Endodermal cell (in vitro differentiated cells): Measurements from ENCODE around the gene PLA2G3. TPM values are rescaled to one million over a fixed set of nuclear protein-coding genes. Genes with fewer than 3 reads are reported as not detected.
A peak's percentile ranks its signal among the peaks of the same experiment; 100 is the strongest.

Source experiments
- DNase-seq: peaks from one replicate; pipeline ENCODE4 v3.0.0-alpha.2; 2017
- H3K27ac ChIP-seq: 2 replicates; pipeline ENCODE4 v1.5.1; 2013; ENCODE audit warnings: mild to moderate bottlenecking, low read depth, low read length, moderate library complexity
- H3K27me3 ChIP-seq: 2 replicates; pipeline ENCODE4 v1.6.1; 2013; ENCODE audit warnings: mild to moderate bottlenecking, low read length, moderate library complexity; ENCODE audit not compliant: insufficient read depth, control insufficient read depth, poor library complexity, severe bottlenecking
- H3K36me3 ChIP-seq: 2 replicates; pipeline ENCODE4 v1.7.0; 2013; ENCODE audit warnings: mild to moderate bottlenecking, low read length, moderate library complexity; ENCODE audit not compliant: control insufficient read depth, insufficient read depth
- H3K4me1 ChIP-seq: one replicate; pipeline ENCODE4 v1.7.0; 2013; ENCODE audit warnings: low read length; ENCODE audit not compliant: control insufficient read depth, insufficient read depth
- H3K4me3 ChIP-seq: 2 replicates; pipeline ENCODE4 v1.5.1; 2013; ENCODE audit warnings: mild to moderate bottlenecking, low read length, moderate library complexity
- H3K9ac ChIP-seq: 2 replicates; pipeline ENCODE4 v1.6.1; 2013; ENCODE audit warnings: mild to moderate bottlenecking, low read length, moderate library complexity; ENCODE audit not compliant: poor library complexity, severe bottlenecking; ENCODE audit errors: extremely low read depth
- H3K9me3 ChIP-seq: 2 replicates; pipeline ENCODE4 v1.6.1; 2013; ENCODE audit warnings: mild to moderate bottlenecking, low read length, moderate library complexity; ENCODE audit not compliant: control insufficient read depth
- H3K27ac Mint-ChIP-seq: 2 replicates; pipeline ENCODE4 v1.8.0; 2020; ENCODE audit warnings: mixed read lengths
- H3K27me3 Mint-ChIP-seq: 2 replicates; pipeline ENCODE4 v1.8.0; 2021; ENCODE audit warnings: mild to moderate bottlenecking, mixed read lengths; ENCODE audit not compliant: insufficient read depth
- H3K36me3 Mint-ChIP-seq: 2 replicates; pipeline ENCODE4 v1.8.0; 2020; ENCODE audit warnings: low read depth, mixed read lengths
- H3K4me1 Mint-ChIP-seq: 2 replicates; pipeline ENCODE4 v1.8.0; 2020; ENCODE audit warnings: mixed read lengths
- H3K4me3 Mint-ChIP-seq: 2 replicates; pipeline ENCODE4 v1.8.0; 2020; ENCODE audit warnings: mild to moderate bottlenecking, moderate library complexity, mixed read lengths
- H3K9me3 Mint-ChIP-seq: 2 replicates; pipeline ENCODE4 v1.8.0; 2020; ENCODE audit warnings: mild to moderate bottlenecking, mixed read lengths
- WGBS, 2 experiments: methylation state at CpG; one replicate each; pipeline versions ENCODE4 v1.1.5 to v1.1.7; 2013; ENCODE audit warnings: missing lambda C conversion rate in 2 of 2, mixed read lengths in 1 of 2; ENCODE audit not compliant: insufficient coverage in 1 of 2, insufficient read length in 1 of 2; 5-methylcytosine and 5-hydroxymethylcytosine counted together
- total RNA-seq, 2 donors: library from RNA; stranded (reverse); fragmentation: NEBNext Ultra II Directional in 1 of 2; extraction: Animal tissue kit (Norgen Biotek cat#: 25700) in 1 of 2; gene quantifications; 2 replicates in 1 of 2; 3 replicates in 1 of 2; pipeline ENCODE4 v1.2.1, GENCODE V29; 2021
- TF ChIP-seq, protein P1 (sequence below): fragments of 200-600 bp; sonication (generic); conservative IDR thresholded peaks from 2 replicates; pipeline ENCODE4 v1.5.0; 2021; ENCODE audit warnings: antibody characterized with exemption, mild to moderate bottlenecking

The PLA2G3 gene
- total RNA-seq, 2 donors from 2014 or later: 4.1 to 4.6 TPM

DNA sequence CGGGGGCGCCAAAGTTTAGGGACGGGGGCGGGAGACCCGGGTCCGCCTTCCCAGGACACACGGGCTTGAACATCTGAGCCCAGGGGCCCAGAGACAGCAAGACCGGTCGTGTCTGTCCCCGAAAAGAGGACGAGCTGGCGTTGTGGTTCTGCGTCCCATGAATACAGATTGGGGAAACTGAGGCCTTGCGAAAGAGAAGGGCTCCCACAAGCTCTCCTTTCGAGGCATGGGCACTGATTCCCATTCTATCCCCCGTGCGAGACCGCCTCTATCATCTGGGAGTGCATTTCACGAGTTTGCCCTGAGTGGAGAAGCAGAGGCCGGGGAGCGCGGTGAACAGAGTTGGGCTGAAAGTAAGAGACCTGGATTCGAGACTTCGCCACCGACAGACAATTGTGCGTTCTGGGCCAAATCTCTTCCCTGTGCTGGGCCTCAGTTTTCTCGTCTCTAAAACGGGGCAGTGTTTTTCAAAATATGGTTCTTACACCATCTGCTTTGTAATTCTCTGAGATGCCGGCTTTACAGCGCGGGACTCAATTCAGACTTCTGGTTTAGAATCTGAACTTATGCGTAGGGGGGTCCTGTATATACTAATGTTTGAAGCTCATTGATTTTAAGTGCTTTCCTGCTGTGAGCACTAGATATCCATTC, 20.1 kb upstream of the PLA2G3 start:
- Mint-ChIP-seq H3K9me3 (no peaks in the 10 kb centered on the region), H3K4me1 (peaks cover 6% of the 10 kb centered on the region), H3K36me3 (peaks cover 12% of the 10 kb centered on the region), H3K27me3 (peaks cover 44% of the 10 kb centered on the region), H3K27ac (peak overlapping the region; percentile 95), H3K4me3 (peak overlapping the region; percentile 91)
- H3K9ac ChIP-seq: peak overlapping the region; percentile 56
- no peak overlapping the region for H3K27ac ChIP-seq
- H3K9me3 ChIP-seq: no peaks in the 10 kb centered on the region
- H3K36me3 ChIP-seq: peaks cover 3% of the 10 kb centered on the region
- TF ChIP-seq, protein P1, sequence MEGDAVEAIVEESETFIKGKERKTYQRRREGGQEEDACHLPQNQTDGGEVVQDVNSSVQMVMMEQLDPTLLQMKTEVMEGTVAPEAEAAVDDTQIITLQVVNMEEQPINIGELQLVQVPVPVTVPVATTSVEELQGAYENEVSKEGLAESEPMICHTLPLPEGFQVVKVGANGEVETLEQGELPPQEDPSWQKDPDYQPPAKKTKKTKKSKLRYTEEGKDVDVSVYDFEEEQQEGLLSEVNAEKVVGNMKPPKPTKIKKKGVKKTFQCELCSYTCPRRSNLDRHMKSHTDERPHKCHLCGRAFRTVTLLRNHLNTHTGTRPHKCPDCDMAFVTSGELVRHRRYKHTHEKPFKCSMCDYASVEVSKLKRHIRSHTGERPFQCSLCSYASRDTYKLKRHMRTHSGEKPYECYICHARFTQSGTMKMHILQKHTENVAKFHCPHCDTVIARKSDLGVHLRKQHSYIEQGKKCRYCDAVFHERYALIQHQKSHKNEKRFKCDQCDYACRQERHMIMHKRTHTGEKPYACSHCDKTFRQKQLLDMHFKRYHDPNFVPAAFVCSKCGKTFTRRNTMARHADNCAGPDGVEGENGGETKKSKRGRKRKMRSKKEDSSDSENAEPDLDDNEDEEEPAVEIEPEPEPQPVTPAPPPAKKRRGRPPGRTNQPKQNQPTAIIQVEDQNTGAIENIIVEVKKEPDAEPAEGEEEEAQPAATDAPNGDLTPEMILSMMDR: no peak
- peak overlapping the region; percentile 91 for H3K4me3 ChIP-seq
- peaks cover 43% of the 10 kb centered on the region for H3K27me3 ChIP-seq
- no peak for DNase-seq
- H3K4me1 ChIP-seq: no peaks in the 10 kb centered on the region
- 5 to 6% methylated on average over 19 to 32 of the region's 32 CpGs for WGBS, 2 experiments

GRCh38 chr22:31155422-31155821, 15.1 kb upstream of the PLA2G3 start:
- Histone ChIP-seq H3K27me3 (peaks cover 61% of the 10 kb centered on the region), H3K4me1 (no peaks in the 10 kb centered on the region), H3K9ac (no peak overlapping the region), H3K9me3 (no peaks in the 10 kb centered on the region), H3K27ac (no peak overlapping the region), H3K4me3 (no peak overlapping the region), H3K36me3 (no peaks in the 10 kb centered on the region)
- no peaks in the 10 kb centered on the region for H3K9me3 Mint-ChIP-seq
- H3K27me3 Mint-ChIP-seq: peaks cover 61% of the 10 kb centered on the region
- H3K36me3 Mint-ChIP-seq: no peaks in the 10 kb centered on the region
- TF ChIP-seq, protein P1: no peak
- no peak overlapping the region for H3K27ac Mint-ChIP-seq
- DNase-seq: no peak
- WGBS, 2 experiments: 0 to 60% methylated on average over 1 to 3 of the region's 3 CpGs
- no peak overlapping the region for H3K4me3 Mint-ChIP-seq
- H3K4me1 Mint-ChIP-seq: no peaks in the 10 kb centered on the region

DNA sequence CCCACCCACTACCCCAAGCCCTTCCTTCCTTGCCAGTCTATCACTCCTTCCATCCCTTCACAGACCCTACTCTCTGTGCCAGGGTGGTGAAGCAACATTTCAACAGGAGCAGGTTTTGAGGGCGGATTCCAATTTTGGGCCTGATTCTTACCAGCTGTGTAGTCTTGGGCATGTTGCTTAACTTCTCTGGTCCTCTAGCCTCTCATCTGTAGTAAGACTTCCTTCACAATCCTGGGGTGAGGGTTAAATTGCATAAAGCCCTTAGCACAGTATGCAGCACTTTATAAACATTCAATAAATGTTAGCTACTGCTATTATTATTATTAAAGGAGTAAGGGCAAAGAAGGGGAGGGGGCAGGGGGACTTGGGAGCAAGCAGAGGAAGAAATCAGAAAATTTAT, 14.7 kb upstream of the PLA2G3 start:
- H3K27me3 Mint-ChIP-seq: peaks cover 63% of the 10 kb centered on the region
- H3K9me3 Mint-ChIP-seq: no peaks in the 10 kb centered on the region

More for the DNA sequence above, 14.7 kb upstream of the PLA2G3 start:
- Mint-ChIP-seq H3K4me3 (no peak overlapping the region), H3K4me1 (no peaks in the 10 kb centered on the region), H3K27ac (no peak overlapping the region), H3K36me3 (no peaks in the 10 kb centered on the region)
- no peaks in the 10 kb centered on the region for H3K9me3 ChIP-seq
- peaks cover 61% of the 10 kb centered on the region for H3K27me3 ChIP-seq
- H3K9ac ChIP-seq: no peak overlapping the region
- no peaks in the 10 kb centered on the region for H3K36me3 ChIP-seq
- 91 to 92% methylated on average over 1 of the region's 1 CpG for WGBS, 2 experiments
- TF ChIP-seq, protein P1: no peak
- H3K4me3 ChIP-seq: no peak overlapping the region
- no peaks in the 10 kb centered on the region for H3K4me1 ChIP-seq
- no peak overlapping the region for H3K27ac ChIP-seq
- no peak for DNase-seq
